Fibroblast of mammary gland (primary cell): ENCODE results near the gene TRIM54.

Experiments
- DNase-seq: peaks from one replicate; pipeline ENCODE4 v3.0.0-alpha.2; 2010; ENCODE audit warnings: low read depth
- H3K4me3 ChIP-seq: 2 replicates; pipeline ENCODE4 v1.5.1; 2011; ENCODE audit warnings: low read depth, mild to moderate bottlenecking, low read length, moderate library complexity; ENCODE audit not compliant: control insufficient read depth
- CTCF ChIP-seq: conservative IDR thresholded peaks from 2 replicates; pipeline ENCODE4 v1.5.1; 2011; ENCODE audit warnings: low read depth, low read length, inconsistent platforms; ENCODE audit not compliant: control insufficient read depth, insufficient read depth

The TRIM54 gene

GRCh38 chr2:27322766-27323595, 40.8 kb downstream of the TRIM54 start, which contains the start of gene MPV17:
Gene MPV17 (minus strand): TSS chr2:27323097. CDS start chr2:27322517, 580 bp downstream.
- TF ChIP-seq CTCF = no peak
- peak within 1 kb of the TSS; percentile 99 for H3K4me3 ChIP-seq
- peak; percentile 90 for DNase-seq

GRCh38 chr2:27323596-27324285, 41.5 kb downstream of the TRIM54 start:
- TF ChIP-seq CTCF = no peak
- peak; percentile 12 for DNase-seq

GRCh38 chr2:27324720-27325119, 42.5 kb downstream of the TRIM54 start:
- DNase-seq = no peak
- H3K4me3 ChIP-seq = no peak overlapping the region
- no peak for TF ChIP-seq CTCF

More at GRCh38 chr2:27323596-27324285, 41.5 kb downstream of the TRIM54 start:
- peak overlapping the region; percentile 99 for H3K4me3 ChIP-seq

DNA sequence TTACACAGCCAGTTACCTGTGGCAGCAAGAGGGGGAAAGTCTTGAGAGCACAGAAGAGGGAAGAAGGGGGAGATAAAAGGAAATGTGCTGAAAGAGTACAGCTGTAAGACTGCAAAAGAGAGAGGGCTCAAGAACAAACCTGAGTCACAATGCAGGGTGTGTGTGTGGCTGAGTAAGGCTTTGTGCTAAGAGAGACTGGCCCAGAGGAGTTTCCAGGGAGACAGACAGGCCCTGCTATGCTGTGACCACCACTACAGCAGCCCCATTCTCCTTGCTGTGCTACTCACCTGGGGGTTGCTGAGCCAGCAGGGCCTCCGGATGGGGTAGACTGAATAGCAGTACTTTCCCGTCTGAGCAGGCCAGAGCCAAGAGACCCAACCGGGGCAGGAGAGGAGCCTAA, 53.1 kb downstream of the TRIM54 start:
- no peak for TF ChIP-seq CTCF
- DNase-seq = no peak

GRCh38 chr2:27336173-27336572, 53.9 kb downstream of the TRIM54 start:
- H3K4me3 ChIP-seq = no peak overlapping the region
- no peak for DNase-seq
- TF ChIP-seq CTCF = no peak

More for the DNA sequence above, 53.1 kb downstream of the TRIM54 start:
- H3K4me3 ChIP-seq = no peak overlapping the region

GRCh38 chr2:27347641-27348040, 65.4 kb downstream of the TRIM54 start:
- no peak for TF ChIP-seq CTCF
- peak; percentile 58 for DNase-seq
- H3K4me3 ChIP-seq = no peak overlapping the region
